HG03175 (cell line): ENCODE data around the gene KCNQ2.
A peak's percentile ranks its signal among the peaks of the same experiment; 100 is the strongest.
"Not testable (repeated sequence)": the region's sequence is repeated elsewhere in the genome, so short reads cannot be mapped to it uniquely, and the experiment has no call there.

Experiments
- ATAC-seq: cut with Tn5 transposase; IDR thresholded peaks from one replicate; pipeline ENCODE4 v1.9.1; 2021; ENCODE audit warnings: mild to moderate bottlenecking, moderate library complexity; ENCODE audit not compliant: unreplicated experiment

The KCNQ2 gene

DNA sequence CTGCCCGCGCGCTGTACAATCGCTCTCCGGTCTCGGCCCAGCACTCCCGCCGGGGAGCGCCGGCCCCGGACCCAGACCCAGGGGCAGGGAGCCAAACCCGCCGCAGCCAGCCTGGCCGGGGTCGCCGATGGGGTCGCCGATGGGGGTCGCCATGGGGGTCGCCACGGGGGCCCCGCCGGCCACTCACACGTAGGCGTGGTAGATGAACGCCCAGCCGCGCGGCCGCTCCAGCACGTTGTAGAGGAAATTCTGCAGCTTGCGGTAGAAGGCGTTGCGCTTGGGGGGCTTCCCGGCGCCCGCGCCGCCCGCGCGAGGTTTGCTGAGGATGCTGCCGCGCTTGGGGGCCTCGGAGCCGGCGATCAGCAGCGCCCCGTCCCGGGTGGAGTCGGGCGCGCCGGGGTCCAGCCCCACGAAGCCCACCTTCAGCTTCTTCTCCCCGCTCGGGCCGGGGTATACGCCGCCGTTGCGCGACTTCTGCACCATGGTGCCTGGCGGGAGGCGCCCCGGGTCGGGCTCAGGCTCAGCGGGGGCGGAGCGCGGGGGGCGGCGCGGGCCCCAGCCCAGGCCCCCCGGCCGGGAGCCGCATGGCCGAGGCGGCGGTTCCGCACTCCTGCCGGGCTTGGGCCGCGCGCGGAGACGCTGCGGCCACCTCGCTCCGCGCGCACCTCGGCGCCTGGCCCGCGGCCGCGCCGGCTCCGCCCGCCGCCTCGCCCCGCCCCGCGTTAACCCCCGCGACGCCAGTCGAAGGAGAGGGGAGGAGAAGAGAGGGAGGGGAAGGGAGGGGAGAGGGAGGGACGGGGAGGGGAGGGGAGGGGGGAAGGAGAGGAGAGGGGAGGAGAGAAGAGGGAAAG, at the start of gene KCNQ2:
Gene KCNQ2, minus strand, starts transcription at position 675 of the 851 bp plus-strand sequence. Its CDS starts 192 bp downstream, at position 483.
- no peak for ATAC-seq

GRCh38 chr20:63521602-63522001, 49.1 kb upstream of the KCNQ2 start:
- no peak for ATAC-seq

DNA sequence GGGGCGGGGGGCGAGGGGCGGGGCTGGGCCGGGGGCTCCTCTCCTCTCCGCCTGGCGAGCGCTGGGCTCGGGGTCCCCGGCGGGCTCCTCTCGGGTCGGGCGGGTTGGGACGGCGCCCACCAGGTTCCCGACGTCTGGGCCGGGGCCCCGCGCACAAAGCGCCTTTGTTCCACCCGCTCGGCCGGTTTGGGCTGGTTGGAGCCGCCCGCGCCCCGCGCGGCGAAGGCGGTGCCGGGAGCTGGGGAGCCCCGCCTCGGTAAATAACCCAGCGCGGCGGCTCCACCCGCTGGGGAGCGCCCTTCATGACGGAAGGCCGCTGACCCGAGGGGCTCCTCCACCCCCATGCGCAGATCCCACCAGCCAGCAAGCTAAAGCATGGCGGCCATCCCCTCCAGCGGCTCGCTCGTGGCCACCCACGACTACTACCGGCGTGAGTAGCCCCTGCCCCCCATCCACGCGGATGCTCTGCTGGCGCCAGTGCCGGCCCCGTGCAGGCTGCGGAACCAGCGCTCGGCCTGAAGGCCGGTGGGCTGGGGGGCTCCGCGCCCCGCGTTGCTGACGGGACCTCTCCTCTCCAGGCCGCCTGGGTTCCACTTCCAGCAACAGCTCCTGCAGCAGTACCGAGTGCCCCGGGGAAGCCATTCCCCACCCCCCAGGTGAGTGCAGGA, 48.6 kb upstream of the KCNQ2 start:
- peak; percentile 55 for ATAC-seq

- ATAC-seq, result peak; percentile 78
Measured at GRCh38 chr20:63520504-63520933, 48.1 kb upstream of the KCNQ2 start, which contains the start of gene PPDPF. Gene PPDPF, plus strand, starts transcription at chr20:63520765. Its CDS starts 544 bp downstream, at chr20:63521309.

- peak; percentile 32 for ATAC-seq
Measured at GRCh38 chr20:63519668-63520503, 47.4 kb upstream of the KCNQ2 start.

GRCh38 chr20:63518946-63519667, 46.7 kb upstream of the KCNQ2 start:
- ATAC-seq, result no peak

GRCh38 chr20:63518351-63518861, 46.0 kb upstream of the KCNQ2 start:
- ATAC-seq, result no peak

DNA sequence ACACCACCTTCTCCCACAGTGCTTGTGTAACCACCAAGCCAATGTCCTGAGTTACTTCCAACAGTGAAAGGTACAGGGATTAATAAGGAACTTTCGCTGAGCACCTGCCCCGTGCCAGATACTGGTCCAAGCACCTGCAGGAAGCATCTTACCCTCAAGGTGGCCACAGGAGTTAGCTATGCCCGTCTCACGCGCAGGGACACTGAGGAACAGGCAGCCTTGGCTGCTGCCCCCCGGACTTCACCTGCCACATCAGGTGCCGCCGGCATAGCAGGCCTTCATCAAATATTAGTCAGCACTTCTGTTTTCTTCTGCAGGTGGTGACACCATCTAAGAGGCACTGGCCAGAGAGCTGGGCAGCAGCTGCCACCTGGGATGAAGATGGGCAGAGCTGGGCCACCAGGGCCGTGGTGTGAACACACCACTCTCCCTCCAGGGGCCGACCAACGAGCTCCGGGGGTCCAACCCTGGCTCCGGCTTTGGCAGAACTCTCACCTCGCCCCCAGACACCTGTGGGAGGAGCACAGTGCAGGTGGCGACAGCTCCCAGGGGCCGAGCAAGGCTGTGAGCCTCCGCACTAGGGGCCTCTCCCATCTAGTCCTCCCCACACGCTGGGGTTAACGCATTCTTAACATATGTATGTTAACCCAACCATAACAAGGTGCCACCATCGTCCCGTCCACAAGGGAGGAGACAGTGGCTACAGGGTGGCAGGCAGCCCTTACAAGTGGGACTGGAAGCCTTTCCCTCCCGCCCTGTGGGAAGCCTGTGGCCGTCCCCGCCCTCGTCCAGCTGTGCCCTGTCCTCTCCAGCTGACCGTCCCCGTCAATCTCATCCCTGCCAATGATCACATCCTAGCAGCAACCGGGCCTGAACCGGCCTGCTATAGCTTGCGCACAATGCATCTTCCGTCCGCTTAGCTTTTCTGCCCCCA, 45.2 kb upstream of the KCNQ2 start:
- no peak for ATAC-seq

- ATAC-seq, result not testable (repeated sequence)
Measured at GRCh38 chr20:63514520-63514919, 42.1 kb upstream of the KCNQ2 start.

GRCh38 chr20:63513207-63513606, 40.8 kb upstream of the KCNQ2 start:
- ATAC-seq, result no peak

- ATAC-seq, result no peak
Measured at GRCh38 chr20:63509088-63509564, 36.7 kb upstream of the KCNQ2 start.

GRCh38 chr20:63508072-63508768, 35.8 kb upstream of the KCNQ2 start:
- ATAC-seq, result no peak

- no peak for ATAC-seq
Measured at GRCh38 chr20:63507083-63507743, 34.8 kb upstream of the KCNQ2 start.

- no peak for ATAC-seq
Measured at GRCh38 chr20:63505723-63506122, 33.3 kb upstream of the KCNQ2 start.

DNA sequence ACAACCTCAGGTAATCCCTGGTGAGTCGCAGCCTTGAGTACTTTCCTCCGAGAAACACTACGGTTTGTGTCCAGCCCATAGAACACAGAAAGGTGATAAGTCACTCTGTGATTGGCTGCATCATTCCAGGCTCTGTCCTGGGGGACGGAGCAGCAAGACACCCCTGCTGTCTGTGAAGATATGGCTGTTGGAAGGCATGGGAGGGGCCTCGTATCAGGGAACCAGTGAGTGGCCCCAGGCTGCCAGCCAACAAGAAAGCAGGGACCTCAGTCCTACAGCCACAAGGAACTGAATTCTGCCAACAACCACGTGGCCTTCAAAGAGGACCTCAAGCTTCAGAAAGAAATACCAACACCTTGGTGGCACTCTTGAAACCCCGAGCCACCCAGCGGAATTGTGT, 32.8 kb upstream of the KCNQ2 start:
- ATAC-seq, result no peak

DNA sequence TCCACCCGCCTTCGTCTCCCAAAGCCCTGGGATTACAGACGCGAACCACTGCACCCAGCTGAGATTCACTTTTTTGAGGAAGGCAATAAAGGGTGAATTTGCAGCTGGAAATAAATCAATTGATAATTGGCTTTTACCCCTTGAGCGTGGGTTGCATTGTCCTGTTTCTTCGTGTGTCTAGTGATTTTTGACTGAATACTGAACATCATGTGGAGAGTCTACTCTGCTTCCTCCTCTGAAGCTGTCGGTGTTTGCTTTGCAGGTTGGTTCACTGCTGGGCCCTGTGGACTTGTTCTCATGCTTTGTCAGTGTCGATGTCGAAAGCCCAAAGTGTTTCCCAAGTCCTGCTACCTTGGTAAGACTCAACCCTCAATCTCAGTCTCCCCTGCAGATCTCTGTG, 32.2 kb upstream of the KCNQ2 start:
- no peak for ATAC-seq

GRCh38 chr20:63503524-63503923, 31.1 kb upstream of the KCNQ2 start:
- ATAC-seq, result no peak

GRCh38 chr20:63502671-63503172, 30.3 kb upstream of the KCNQ2 start:
- no peak for ATAC-seq
